HG03432 (cell line): ENCODE results near the gene SLC16A12.
"Not testable (repeated sequence)": the region's sequence is repeated elsewhere in the genome, so short reads cannot be mapped to it uniquely, and the experiment has no call there.

Experiments used
- ATAC-seq: cut with Tn5 transposase; IDR thresholded peaks from one replicate; pipeline ENCODE4 v1.9.1; 2021; ENCODE audit warnings: mild to moderate bottlenecking, moderate library complexity; ENCODE audit not compliant: unreplicated experiment

SLC16A12 gene

GRCh38 chr10:89474452-89474851 is 60.9 kb downstream of the SLC16A12 start:
- ATAC-seq: no peak

- ATAC-seq: no peak
Observed at GRCh38 chr10:89471110-89471809, 64.1 kb downstream of the SLC16A12 start.

GRCh38 chr10:89470628-89471027 is 64.8 kb downstream of the SLC16A12 start:
- no peak for ATAC-seq

DNA sequence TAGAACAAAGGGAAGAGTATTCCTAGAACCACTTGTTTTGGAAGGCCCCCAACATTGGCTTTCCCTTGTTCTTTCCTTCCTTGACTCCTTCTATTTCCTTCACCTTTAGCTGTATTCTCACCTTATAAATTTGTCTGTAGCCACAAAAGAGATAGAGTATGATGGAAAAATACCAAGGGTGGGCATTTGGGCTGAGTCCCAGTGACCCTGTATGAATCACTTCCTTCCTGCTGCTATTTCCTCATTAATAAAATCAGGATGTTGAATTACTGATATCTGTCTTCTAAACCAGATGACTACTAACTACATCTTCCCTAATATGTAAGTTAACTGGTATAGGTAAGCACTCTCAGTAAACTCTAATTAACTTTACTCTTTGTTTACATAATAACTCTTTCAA is 65.9 kb downstream of the SLC16A12 start:
- ATAC-seq: no peak

DNA sequence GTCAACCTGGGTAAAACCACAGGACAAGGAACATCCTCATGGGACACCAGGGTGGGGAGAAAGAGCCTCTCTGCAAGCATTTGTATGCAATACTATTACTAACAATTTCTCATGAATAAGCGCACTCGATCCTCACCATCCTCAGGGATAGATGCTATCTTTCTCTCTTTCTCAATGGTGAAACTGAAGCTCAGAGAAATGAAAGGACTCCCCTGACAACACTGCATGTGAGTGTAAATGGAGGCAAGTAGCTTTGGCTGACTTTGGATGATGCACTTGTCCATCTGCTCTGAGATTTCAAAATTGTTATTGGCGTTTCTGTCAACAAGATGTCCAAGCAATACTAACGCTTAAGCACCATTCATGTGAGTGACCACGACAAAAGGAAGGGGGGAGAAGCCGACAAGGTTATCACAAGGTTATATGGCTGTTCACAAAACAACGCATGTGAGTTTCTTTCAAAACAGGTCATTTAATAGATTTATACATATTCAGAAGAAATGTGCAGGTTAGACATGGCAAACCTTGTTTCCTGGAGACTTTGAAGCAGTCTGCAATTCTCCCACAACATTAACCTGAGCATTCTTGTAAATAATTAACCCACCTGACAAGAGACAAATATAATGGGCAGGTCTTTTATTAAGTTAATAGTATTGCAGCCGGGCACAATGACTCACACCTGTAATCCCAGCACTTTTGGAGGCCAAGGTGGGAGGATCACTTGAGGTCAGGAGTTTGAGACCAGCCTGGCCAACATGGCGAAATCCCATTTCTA is 67.0 kb downstream of the SLC16A12 start:
- no peak for ATAC-seq

DNA sequence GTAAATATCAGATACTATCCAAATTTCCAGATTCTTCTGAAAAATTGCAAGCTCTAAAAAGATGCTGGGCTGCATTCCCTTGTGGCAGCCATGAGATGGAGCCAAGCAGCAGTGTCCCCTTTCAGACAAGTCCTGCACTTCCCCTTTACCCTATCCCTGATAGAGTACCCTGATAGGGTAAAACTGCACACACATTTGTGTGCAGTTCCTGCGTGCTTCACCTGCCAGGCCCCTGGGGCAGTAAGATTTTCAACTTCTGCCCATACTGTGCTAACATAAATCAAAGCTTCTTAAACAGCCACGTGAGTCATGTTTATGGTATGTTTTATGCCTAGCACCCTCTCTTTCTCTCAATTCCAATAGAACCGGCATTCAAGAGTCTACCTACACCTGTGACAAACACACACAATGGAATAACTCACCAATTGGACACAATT is 68.8 kb downstream of the SLC16A12 start:
- ATAC-seq: no peak

DNA sequence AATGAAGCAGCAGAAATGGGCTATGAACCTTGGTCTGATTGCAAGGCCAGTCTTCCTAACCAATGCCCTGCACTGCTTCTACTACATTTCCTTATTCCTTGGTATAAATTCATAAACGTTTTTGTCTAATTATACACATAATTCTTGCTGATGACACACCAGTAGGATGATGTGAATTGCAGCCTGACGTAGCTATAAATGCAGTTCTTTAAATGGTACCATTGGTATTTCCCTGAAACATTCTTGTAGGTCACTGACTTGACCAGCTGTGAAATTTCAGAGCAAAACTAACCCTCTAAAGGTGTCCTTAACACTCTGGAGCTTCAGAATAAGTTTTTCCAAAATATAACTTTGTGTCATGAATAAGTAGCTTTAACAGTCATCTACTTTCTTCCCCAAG is 70.2 kb downstream of the SLC16A12 start:
- no peak for ATAC-seq

- ATAC-seq: no peak
Observed at GRCh38 chr10:89463846-89464537, 71.4 kb downstream of the SLC16A12 start.

DNA sequence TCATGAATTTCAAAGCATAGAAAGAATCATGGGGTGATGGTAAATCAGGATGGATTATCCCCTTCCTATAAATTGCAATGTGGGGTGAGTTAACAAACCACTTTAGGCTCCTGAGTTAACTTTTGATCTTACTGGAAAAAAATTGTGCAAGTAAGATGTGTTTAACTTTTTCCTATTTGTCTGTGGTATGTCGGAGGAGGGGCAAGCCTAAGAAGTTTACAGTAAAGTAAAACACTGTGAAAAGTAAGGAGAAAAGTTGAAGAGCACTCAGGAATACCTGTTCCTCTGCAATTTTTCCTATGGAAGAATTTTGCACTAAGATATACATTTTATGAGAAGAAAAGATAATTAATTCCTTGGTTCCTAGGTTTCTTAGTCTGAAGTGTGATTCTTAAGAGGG is 76.6 kb downstream of the SLC16A12 start:
- ATAC-seq: no peak

GRCh38 chr10:89458291-89458690 is 77.1 kb downstream of the SLC16A12 start:
- no peak for ATAC-seq

- ATAC-seq: no peak
Observed at GRCh38 chr10:89454561-89455347, 80.6 kb downstream of the SLC16A12 start.

DNA sequence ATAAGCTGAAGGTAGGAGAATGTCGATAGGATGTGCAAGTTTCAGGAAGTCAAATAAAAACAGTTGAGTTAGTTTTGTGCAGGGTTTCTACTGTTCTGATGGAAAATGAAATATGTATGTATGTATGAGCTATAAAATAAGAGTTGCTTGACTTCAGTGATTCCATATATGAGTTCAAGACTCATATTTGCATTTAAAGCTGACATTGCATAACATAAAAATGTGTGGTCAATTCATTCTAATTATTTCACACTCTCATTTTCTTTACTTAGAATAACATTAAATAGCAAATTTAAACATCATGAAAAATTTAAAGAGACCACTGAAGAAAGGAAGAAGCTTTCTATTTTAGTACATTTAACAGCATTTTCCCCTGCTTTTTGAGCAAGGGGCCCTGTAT is 83.2 kb downstream of the SLC16A12 start:
- ATAC-seq: no peak

DNA sequence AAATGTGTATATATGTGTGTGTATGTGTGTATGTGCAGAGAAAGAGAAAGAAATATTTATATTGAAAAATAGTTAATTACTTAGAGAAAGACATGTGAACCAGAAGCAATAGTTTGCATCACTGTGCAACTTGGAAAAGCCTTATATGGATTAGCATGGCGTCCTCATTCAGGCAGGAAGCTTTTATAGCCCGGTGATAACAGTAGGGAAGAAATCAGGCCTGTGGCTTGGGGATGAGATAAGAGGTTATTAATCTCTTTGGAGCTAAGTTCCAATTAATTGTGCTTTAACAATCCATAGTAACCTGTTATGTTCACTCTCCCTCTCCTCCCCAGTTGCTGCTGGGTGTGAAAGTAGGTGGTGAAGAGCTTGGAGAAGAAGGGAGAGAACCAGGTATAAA is 84.5 kb downstream of the SLC16A12 start:
- no peak for ATAC-seq

DNA sequence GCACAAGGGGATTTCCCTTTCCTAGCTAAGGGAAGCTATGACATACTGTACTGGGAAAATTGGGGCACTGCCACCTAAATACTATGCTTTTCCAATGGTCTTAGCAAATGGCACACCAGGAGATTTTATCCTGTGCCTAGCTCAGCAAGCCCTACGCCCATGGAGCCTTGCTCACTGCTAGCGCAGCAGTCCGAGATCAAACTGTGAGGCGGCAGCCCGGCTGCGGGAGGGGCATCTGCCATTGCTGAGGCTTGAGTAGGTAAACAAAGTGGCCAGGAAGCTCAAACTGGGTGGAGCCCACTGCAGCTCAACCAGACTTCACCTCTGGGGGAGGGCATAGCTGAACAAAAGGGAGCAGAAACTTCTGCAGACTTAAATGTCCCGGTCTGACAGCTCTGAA is 90.6 kb downstream of the SLC16A12 start:
- ATAC-seq: not testable (repeated sequence)

DNA sequence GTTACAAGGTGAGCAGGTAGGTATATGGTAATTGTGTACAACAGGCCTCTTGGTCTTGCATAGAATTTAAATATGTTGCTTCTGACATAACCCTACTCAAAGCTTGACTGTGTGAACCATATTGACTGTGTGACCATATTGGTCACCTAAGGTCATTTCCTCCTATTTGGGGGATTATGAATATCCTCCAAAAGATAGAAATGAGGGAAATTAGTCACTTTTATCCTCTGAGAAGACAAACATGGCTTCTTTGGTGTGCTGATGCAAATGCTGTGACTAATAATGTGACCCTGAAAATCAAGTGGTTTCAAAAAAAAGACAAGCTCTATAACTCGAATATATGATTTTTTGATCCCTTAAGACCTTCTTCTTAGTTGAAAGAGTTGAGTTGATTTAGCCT is 93.1 kb downstream of the SLC16A12 start:
- ATAC-seq: no peak

- no peak for ATAC-seq
Observed at GRCh38 chr10:89440226-89441009, 95.0 kb downstream of the SLC16A12 start.

DNA sequence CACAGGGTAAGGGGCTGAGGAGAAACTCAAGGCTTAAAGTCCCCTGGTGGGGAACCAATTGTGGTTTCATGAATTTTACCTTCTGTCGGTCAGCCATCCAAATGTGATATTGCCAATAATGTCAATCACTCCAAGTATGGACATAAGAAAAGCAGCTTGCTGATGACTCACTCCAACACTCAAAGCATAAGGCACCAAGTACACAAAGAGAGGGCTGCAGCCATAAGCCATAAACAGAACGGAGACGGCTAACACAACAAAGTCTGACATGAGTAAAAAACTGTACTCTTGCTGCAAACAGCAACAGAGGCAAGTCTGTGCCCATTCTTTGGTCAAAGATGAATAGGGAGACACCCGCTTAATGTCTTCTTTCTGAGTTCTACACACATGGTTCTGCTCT is 96.9 kb downstream of the SLC16A12 start:
- ATAC-seq: no peak

DNA sequence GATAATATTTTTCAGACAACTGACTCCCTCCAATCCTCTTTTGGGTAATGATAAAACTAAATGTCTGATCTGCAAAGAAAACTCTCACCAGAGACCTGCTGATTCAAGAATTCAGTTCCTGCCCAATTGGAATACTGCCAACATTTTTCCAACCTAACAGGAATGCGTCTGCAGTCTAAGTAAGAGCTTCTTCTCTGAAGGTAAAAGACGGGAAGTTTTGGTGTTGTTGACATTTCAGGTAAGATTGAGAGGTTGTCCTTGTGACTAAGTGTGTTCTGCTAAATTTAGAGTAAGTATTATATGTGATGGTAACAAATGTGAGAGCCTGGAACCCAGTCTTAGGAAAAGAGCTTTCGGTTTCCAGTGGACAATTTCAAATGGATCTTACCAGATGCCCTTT is 103.4 kb downstream of the SLC16A12 start:
- ATAC-seq: no peak

GRCh38 chr10:89428877-89429276 is 106.5 kb downstream of the SLC16A12 start:
- no peak for ATAC-seq

- no peak for ATAC-seq
Observed at GRCh38 chr10:89427629-89428028, 107.8 kb downstream of the SLC16A12 start.
